Measurements from ENCODE around the gene MAGOH. TPM values are rescaled to one million over a fixed set of nuclear protein-coding genes. Genes with fewer than 3 reads are reported as not detected.
A peak's percentile ranks its signal among the peaks of the same experiment; 100 is the strongest.

MAGOH gene
- total and polyA plus RNA-seq, 9 of the 15 experiments (the other 6 are each of a cell fraction or from before 2014, with no cell fraction given), result 102 to 342 (median 135) TPM

DNA sequence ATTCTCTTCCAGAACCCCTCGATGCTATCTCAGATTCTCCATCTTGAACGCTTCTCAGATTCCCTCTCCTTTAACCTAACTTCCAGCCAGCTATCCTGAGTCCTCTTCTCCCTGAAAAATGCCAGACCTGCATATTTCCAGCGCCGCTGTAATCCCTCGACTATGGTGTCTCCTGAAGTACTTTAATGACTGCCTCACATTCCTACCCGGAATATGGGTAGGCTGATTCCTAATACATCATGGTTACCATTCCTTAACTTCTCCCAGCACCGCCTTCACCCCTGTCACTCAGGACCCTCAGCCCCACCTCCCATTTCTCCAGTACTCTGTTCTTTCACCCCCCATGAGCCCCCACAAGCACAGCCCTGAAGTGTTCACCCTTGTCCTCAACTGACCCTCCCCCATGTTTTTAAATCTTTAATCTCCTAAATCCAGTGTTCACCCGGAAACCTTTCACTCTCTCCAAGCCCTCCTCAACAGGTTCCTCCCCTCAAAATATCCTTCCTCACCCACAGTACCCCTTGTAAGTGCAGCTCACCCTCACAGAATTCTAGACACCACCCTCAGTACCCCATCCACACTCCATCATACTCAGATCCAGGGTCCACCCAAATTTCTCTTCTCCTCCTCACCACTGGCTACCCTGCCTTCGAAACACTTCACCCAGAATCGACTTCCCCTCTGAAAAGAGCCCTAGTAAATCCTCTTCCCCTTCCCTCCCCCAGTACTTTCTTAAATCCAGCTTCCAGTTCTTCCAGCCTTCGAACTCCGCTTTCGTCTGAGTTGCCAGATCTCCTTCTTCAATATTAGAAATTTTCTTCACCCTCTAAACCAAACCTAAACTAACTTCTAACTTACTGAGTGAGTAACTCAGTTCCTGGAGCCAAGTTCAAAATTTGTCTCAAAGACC is 40.8 kb downstream of the MAGOH start (continued):
- TF ChIP-seq ZNF280A (IDR thresholded peaks at IDR 0.05; ENCODE audit: low read depth, partially characterized antibody) (peak; percentile 8), BRCA1 (IDR thresholded peaks at IDR 0.05) (no peak), BRCA1 (CRISPR knock-in tag; IDR thresholded peaks at IDR 0.05) (no peak), ZC3H4 (CRISPR knock-in tag; IDR thresholded peaks at IDR 0.05; ENCODE audit: borderline replicate concordance) (0 out of 2 replicates have a peak, but pooled peaks have one; percentile 7), ETV1 (tag; conservative IDR thresholded peaks at IDR 0.05; ENCODE audit: low read depth) (0 out of 2 replicates have a peak, but pooled peaks have one; percentile 8), FOXM1 (IDR thresholded peaks at IDR 0.05; ENCODE audit: low read depth) (no peak), FOXM1 (CRISPR knock-in tag; IDR thresholded peaks at IDR 0.05; ENCODE audit: low read depth) (0 out of 2 replicates have a peak, but pooled peaks have one; percentile 49), ARID1B (IDR thresholded peaks at IDR 0.05) (0 out of 2 replicates have a peak, but pooled peaks have one; percentile 21), SMARCE1 (IDR thresholded peaks at IDR 0.05) (0 out of 2 replicates have a peak, but pooled peaks have one; percentile 5), ZNF316 (IDR thresholded peaks at IDR 0.05) (peak; percentile 89), HMGXB4 (CRISPR knock-in tag; IDR thresholded peaks at IDR 0.05) (no peak), NR3C1 (CRISPR knock-in tag; IDR thresholded peaks at IDR 0.05) (no peak), ZNF764 (CRISPR knock-in tag; IDR thresholded peaks at IDR 0.05; ENCODE audit: low read depth) (no peak), SPI1 (IDR thresholded peaks at IDR 0.05; ENCODE audit: borderline replicate concordance, low read depth, low read length) (peak; percentile 74; the same call in 1 of the 2 replicates), HBP1 (CRISPR knock-in tag; IDR thresholded peaks at IDR 0.05) (peak; percentile 45; the same call in 1 of the 2 replicates), CC2D1A (IDR thresholded peaks at IDR 0.05) (peak; percentile 11; the same call in 1 of the 2 replicates), POLR2AphosphoS2 (IDR thresholded peaks at IDR 0.05; ENCODE audit: low read length) (peak; percentile 25; the same call in 1 of the 2 replicates)
- TF ChIP-seq, protein P1, sequence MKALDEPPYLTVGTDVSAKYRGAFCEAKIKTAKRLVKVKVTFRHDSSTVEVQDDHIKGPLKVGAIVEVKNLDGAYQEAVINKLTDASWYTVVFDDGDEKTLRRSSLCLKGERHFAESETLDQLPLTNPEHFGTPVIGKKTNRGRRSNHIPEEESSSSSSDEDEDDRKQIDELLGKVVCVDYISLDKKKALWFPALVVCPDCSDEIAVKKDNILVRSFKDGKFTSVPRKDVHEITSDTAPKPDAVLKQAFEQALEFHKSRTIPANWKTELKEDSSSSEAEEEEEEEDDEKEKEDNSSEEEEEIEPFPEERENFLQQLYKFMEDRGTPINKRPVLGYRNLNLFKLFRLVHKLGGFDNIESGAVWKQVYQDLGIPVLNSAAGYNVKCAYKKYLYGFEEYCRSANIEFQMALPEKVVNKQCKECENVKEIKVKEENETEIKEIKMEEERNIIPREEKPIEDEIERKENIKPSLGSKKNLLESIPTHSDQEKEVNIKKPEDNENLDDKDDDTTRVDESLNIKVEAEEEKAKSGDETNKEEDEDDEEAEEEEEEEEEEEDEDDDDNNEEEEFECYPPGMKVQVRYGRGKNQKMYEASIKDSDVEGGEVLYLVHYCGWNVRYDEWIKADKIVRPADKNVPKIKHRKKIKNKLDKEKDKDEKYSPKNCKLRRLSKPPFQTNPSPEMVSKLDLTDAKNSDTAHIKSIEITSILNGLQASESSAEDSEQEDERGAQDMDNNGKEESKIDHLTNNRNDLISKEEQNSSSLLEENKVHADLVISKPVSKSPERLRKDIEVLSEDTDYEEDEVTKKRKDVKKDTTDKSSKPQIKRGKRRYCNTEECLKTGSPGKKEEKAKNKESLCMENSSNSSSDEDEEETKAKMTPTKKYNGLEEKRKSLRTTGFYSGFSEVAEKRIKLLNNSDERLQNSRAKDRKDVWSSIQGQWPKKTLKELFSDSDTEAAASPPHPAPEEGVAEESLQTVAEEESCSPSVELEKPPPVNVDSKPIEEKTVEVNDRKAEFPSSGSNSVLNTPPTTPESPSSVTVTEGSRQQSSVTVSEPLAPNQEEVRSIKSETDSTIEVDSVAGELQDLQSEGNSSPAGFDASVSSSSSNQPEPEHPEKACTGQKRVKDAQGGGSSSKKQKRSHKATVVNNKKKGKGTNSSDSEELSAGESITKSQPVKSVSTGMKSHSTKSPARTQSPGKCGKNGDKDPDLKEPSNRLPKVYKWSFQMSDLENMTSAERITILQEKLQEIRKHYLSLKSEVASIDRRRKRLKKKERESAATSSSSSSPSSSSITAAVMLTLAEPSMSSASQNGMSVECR (CRISPR knock-in tag; IDR thresholded peaks at IDR 0.05), result peak; percentile 5; the same call in 1 of the 2 replicates

Measured in K562 (cell line).